GM11168 (cell line): ENCODE measurements around the gene DNAAF2.
"Not testable (repeated sequence)": the region's sequence is repeated elsewhere in the genome, so short reads cannot be mapped to it uniquely, and the experiment has no call there.

Experiments used
- in situ Hi-C: fragments of 300-500 bp; cut with MboI; formaldehyde crosslinking; loops from one replicate; pipeline ENCODE4 v1.12.0; 2022; ENCODE audit warnings: low sequenced_read_pairs; ENCODE audit not compliant: unreplicated experiment

DNAAF2 gene

GRCh38 chr14:49585803-49586672, 49.0 kb downstream of the DNAAF2 start, which contains the start of gene RPS29:
Gene RPS29, minus strand, starts transcription at chr14:49586380. Its CDS starts 34 bp downstream, at chr14:49586346.
- in situ Hi-C loops = no loop called here

DNA sequence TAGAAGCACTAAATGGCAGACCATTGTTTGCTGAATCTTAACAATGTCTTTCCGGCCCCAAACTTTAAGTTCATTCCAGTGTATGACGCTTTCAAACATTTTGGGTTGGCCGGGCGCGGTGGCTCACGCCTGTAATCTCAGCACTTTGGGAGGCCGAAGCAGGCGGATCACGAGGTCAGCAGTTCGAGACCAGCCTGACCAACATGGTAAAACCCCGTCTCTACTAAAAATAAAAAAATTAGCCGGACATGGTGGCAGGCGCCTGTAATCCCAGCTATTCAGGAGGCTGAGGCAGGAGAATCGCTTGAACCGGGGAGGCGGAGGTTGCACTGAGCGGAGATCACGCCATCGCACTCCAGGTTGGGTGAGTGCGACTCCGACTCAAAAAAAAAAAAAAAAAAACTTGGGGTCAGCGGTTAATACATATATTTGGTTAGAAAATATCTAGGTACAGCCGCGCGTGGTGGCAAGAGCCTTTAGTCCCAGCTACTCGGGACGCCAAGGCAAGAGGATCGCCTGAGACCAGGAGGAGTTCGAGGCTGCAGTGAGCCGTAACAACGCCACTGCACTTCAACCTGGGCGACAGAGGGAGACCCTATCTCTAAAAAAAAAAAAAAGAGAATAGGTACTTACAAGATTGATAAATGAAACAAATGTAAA, 49.9 kb downstream of the DNAAF2 start:
- in situ Hi-C loops = not testable (repeated sequence)

- in situ Hi-C loops = no loop called here
These were observed 51.0 kb downstream of the DNAAF2 start for GRCh38 chr14:49584058-49584457.

DNA sequence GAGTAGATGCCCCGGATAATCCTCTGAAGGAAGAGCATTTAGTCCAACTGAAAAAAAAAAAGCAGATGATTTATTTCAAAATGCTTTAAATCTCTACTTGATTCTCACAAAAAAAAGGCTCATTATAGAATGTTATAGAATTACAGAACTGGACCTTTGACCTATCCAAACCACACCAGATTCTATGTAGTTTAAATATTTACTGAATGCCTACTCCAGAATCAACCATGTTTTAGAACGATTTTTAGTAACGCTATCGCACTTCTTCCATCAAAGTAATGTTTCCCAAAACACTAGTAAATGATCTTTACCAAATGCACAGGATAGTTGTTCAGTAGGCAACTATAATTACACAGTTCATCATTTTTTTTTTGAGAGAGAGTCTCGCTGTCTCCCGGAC, 51.4 kb downstream of the DNAAF2 start:
- in situ Hi-C loops = no loop called here

GRCh38 chr14:49582113-49582977, 52.7 kb downstream of the DNAAF2 start:
- in situ Hi-C loops = no loop called here

- in situ Hi-C loops = no loop called here
These were observed 53.6 kb downstream of the DNAAF2 start for GRCh38 chr14:49581209-49582112.

DNA sequence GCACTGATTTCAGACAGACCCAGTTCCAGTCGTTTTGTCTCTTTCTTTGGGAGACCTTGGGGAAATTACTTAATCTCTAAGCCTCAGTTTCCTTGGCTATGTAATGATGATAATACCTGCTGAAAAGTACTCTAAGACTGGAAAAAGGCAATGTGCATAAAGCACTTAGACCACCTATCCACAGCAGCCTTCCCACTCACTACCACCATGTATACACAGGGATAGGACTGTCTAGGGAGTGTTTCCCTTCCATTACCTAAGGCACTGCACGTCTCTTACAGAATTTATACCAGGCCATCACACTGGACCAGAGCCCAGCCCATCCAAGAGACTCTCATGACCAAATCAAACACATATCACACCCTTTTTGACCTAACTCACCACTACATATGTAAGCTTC, 55.2 kb downstream of the DNAAF2 start:
- in situ Hi-C loops = no loop called here

GRCh38 chr14:49578141-49578540, 56.9 kb downstream of the DNAAF2 start:
- in situ Hi-C loops = no loop called here
